HEK293 (cell line): ENCODE data around the gene CALCOCO1.

Experiments
- CTCF ChIA-PET: fragments of 350-600 bp; formaldehyde crosslinking; extraction: SDS; loops from one replicate; lab custom pipeline; 2021; ENCODE audit warnings: antibody characterized with exemption; lab: Yijun Ruan, JAX
- POLR2A ChIA-PET: fragments of 300-600 bp; formaldehyde crosslinking; extraction: SDS; loops from one replicate; lab custom pipeline; 2020; ENCODE audit warnings: antibody characterized with exemption, inconsistent platforms; lab: Yijun Ruan, JAX
- H3K27ac ChIP-seq: fragments of 200-500 bp; sonication (Bioruptor generic); 2 replicates; pipeline ENCODE4 v1.5.1; 2014; ENCODE audit warnings: low read depth, low read length, control low read depth, inconsistent platforms; ENCODE audit errors: extremely low read depth
- H3K36me3 ChIP-seq, 2 experiments: fragments of 200-500 bp in 1 of 2; sonication (Bioruptor generic) in 1 of 2; 1 replicate in 1 of 2; 2 replicates in 1 of 2; pipeline ENCODE4 v1.5.1; 2014 to 2017; ENCODE audit warnings: inconsistent platforms in 2 of 2, low read length in 2 of 2; ENCODE audit not compliant: control insufficient read depth in 2 of 2, insufficient read depth in 1 of 2
- H3K4me1 ChIP-seq: fragments of 200-500 bp; sonication (Bioruptor generic); 2 replicates; pipeline ENCODE4 v1.5.1; 2014; ENCODE audit warnings: mild to moderate bottlenecking, low read length, inconsistent platforms; ENCODE audit not compliant: control insufficient read depth, insufficient read depth
- H3K4me3 ChIP-seq: 2 replicates; pipeline ENCODE4 v1.5.1; 2011; ENCODE audit warnings: low read depth, mild to moderate bottlenecking, control low read depth, low read length, moderate library complexity
- H3K9me3 ChIP-seq: fragments of 200-500 bp; sonication (Bioruptor generic); 2 replicates; pipeline ENCODE4 v1.5.1; 2014; ENCODE audit warnings: low read depth, low read length, inconsistent platforms; ENCODE audit not compliant: control insufficient read depth, insufficient read depth
- EGR2 ChIP-seq: fragments of 450-650 bp; formaldehyde crosslinking; IDR thresholded peaks from 2 replicates; pipeline ENCODE4 v1.5.1; 2016; ENCODE audit warnings: low read depth, missing biosample characterization, missing genetic modification characterization
- GLI2 ChIP-seq: fragments of 450-650 bp; formaldehyde crosslinking; IDR thresholded peaks from 2 replicates; pipeline ENCODE4; 2017; ENCODE audit warnings: missing biosample characterization, missing genetic modification characterization, low read depth, borderline replicate concordance
- TSHZ1 ChIP-seq: fragments of 450-650 bp; formaldehyde crosslinking; IDR thresholded peaks from 2 replicates; pipeline ENCODE4 v1.5.1; 2016; ENCODE audit warnings: missing biosample characterization, missing genetic modification characterization, borderline replicate concordance
- ZBTB21 ChIP-seq: fragments of 450-650 bp; formaldehyde crosslinking; IDR thresholded peaks from 2 replicates; pipeline ENCODE4 v1.5.1; 2017; ENCODE audit warnings: missing biosample characterization, missing genetic modification characterization
- ZBTB44 ChIP-seq: fragments of 450-650 bp; IDR thresholded peaks from 2 replicates; pipeline ENCODE4 v1.5.1; 2018; ENCODE audit warnings: missing biosample characterization, mild to moderate bottlenecking, missing genetic modification characterization
- ZBTB6 ChIP-seq: fragments of 450-650 bp; formaldehyde crosslinking; IDR thresholded peaks from 2 replicates; pipeline ENCODE4 v1.5.1; 2017; ENCODE audit warnings: missing biosample characterization, missing genetic modification characterization
- ZFHX2 ChIP-seq: fragments of 450-650 bp; formaldehyde crosslinking; conservative IDR thresholded peaks from 2 replicates; pipeline ENCODE4 v1.5.1; 2016; ENCODE audit warnings: missing biosample characterization, missing genetic modification characterization
- ZFP37 ChIP-seq: fragments of 450-650 bp; formaldehyde crosslinking; IDR thresholded peaks from 2 replicates; pipeline ENCODE4 v1.5.1; 2016; ENCODE audit warnings: missing biosample characterization, missing genetic modification characterization
- ZNF133 ChIP-seq: fragments of 450-650 bp; formaldehyde crosslinking; IDR thresholded peaks from 2 replicates; pipeline ENCODE4 v1.5.1; 2016; ENCODE audit warnings: missing biosample characterization, missing genetic modification characterization
- ZNF138 ChIP-seq: fragments of 450-650 bp; formaldehyde crosslinking; IDR thresholded peaks from 2 replicates; pipeline ENCODE4 v1.5.1; 2016; ENCODE audit warnings: missing biosample characterization, missing genetic modification characterization, borderline replicate concordance
- ZNF184 ChIP-seq: fragments of 450-650 bp; IDR thresholded peaks from 2 replicates; pipeline ENCODE4 v1.5.1; 2018; ENCODE audit warnings: missing biosample characterization, mild to moderate bottlenecking, missing genetic modification characterization
- ZNF202 ChIP-seq: fragments of 450-650 bp; formaldehyde crosslinking; IDR thresholded peaks from 2 replicates; pipeline ENCODE4 v1.5.1; 2016; ENCODE audit warnings: missing biosample characterization, missing genetic modification characterization, borderline replicate concordance
- ZNF280C ChIP-seq: fragments of 450-650 bp; formaldehyde crosslinking; IDR thresholded peaks from 2 replicates; pipeline ENCODE4 v1.5.1; 2016; ENCODE audit warnings: missing biosample characterization, missing genetic modification characterization
- ZNF362 ChIP-seq: fragments of 450-650 bp; formaldehyde crosslinking; IDR thresholded peaks from 2 replicates; pipeline ENCODE4 v1.5.1; 2016; ENCODE audit warnings: missing biosample characterization, missing genetic modification characterization
- ZNF670 ChIP-seq: fragments of 450-650 bp; formaldehyde crosslinking; IDR thresholded peaks from 2 replicates; pipeline ENCODE4 v1.5.1; 2016; ENCODE audit warnings: missing biosample characterization, missing genetic modification characterization, low read depth

The CALCOCO1 gene

GRCh38 chr12:53776872-53777271 lies 49.6 kb upstream of the CALCOCO1 start:
- TF ChIP-seq GLI2 (tag by site-specific recombination) (no peak), ZBTB44 (no peak), ZNF670 (tag by site-specific recombination) (no peak), ZNF202 (tag by site-specific recombination) (no peak), ZBTB6 (tag by site-specific recombination) (no peak), ZNF280C (tag by site-specific recombination) (no peak), ZNF184 (tag by site-specific recombination) (no peak), ZFP37 (tag by site-specific recombination) (no peak), ZNF138 (tag by site-specific recombination) (no peak), TSHZ1 (tag by site-specific recombination) (no peak), ZNF133 (tag by site-specific recombination) (no peak), ZNF362 (tag by site-specific recombination) (no peak)
- H3K36me3 ChIP-seq, result no peaks in the 10 kb centered on the region
- H3K9me3 ChIP-seq, result no peaks in the 10 kb centered on the region
- CTCF ChIA-PET, result interaction anchor here (1.1 to 3.8 kb wide), 3 partner anchors 15 to 26 kb away, joined by 3 to 19 read pairs (median 12); no protein-coding TSS in a partner anchor
- no peak overlapping the region for H3K27ac ChIP-seq
- peaks cover 9% of the 10 kb centered on the region; the same call in 1 of the 2 replicates for H3K4me1 ChIP-seq
- POLR2A ChIA-PET, result no interaction called here
- no peak overlapping the region for H3K4me3 ChIP-seq

- H3K36me3 ChIP-seq, result no peaks in the 10 kb centered on the region
- peaks cover 9% of the 10 kb centered on the region; the same call in 1 of the 2 replicates for H3K4me1 ChIP-seq
- no peak for TF ChIP-seq ZBTB21 (tag by site-specific recombination)
- TF ChIP-seq ZFHX2 (tag by site-specific recombination), result peak; percentile 80
- TF ChIP-seq EGR2 (tag by site-specific recombination), result peak; percentile 73
- CTCF ChIA-PET, result interaction anchor here (0.5 to 3.8 kb wide), 7 partner anchors 9 to 209 kb away, joined by 3 to 19 read pairs (median 4); partner anchors contain the start of gene HOXC10
- H3K9me3 ChIP-seq, result no peaks in the 10 kb centered on the region
- POLR2A ChIA-PET, result no interaction called here
- no peak overlapping the region for H3K27ac ChIP-seq
- no peak overlapping the region for H3K4me3 ChIP-seq
Observed at GRCh38 chr12:53775478-53776145, 48.4 kb upstream of the CALCOCO1 start.
